Lower leg skin (tissue), 3 donors: ENCODE measurements around the gene MYL12B.

Source experiments
- CTCF ChIP-seq, 3 donors: fragments of 450-650 bp; IDR thresholded peaks; one replicate each; pipeline ENCODE4 v1.5.1; 2016; ENCODE audit warnings: antibody characterized with exemption in 3 of 3, mild to moderate bottlenecking in 3 of 3, moderate library complexity in 2 of 3
- POLR2A ChIP-seq, 2 donors: fragments of 450-650 bp; IDR thresholded peaks; one replicate each; pipeline ENCODE4 v1.6.1; 2016 to 2017; ENCODE audit warnings: antibody characterized with exemption in 2 of 2, mild to moderate bottlenecking in 1 of 2, moderate library complexity in 1 of 2

GRCh38 chr18:3251963-3252277, 10.0 kb upstream of the MYL12B start:
- TF ChIP-seq CTCF (IDR thresholded peaks at IDR 0.05) (no peak), POLR2A (IDR thresholded peaks at IDR 0.05) (no peak)
